GM21723 (cell line): ENCODE results near the gene FGD3.

ENCODE experiments used
- ATAC-seq: cut with Tn5 transposase; IDR thresholded peaks from one replicate; pipeline ENCODE4 v1.9.1; 2021; ENCODE audit warnings: mild to moderate bottlenecking, moderate library complexity; ENCODE audit not compliant: unreplicated experiment

Gene FGD3

DNA sequence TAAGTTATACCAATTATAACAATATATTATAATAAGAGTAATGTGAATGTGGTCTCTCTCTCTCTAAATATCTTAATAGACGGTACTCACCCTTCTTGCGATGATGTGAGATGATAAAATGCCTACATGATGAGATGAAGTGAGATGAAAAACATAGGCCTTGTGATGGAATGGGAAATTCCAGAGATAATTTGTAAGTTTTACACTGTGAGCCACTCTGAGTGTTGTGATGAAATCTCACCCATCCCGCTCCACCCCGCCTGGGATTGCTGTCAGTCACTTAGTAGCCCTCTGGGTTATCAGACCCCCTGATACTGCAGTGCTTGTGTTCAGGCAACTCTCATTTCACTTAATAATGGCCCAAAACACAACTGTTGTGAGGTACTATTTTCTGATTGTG lies 121.6 kb downstream of the FGD3 start:
- ATAC-seq, result no peak

DNA sequence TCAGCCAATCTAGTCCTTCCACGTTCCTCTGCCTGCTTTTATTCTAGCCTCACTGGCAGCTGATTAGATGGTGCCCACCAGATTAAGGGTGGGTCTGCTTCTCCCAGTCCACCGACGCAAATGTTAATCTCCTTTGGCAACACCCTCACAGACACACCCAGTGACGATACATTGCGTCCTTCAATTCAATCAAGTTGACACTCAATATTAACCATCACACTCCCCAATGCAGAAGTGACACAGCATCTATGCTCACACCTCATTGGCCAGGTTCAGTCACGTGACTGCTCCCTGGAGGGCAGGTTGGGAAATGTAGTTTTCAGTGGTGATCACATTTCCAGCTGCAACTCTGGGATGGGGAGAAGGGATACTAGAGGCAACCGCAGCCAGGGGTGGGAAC lies 124.1 kb downstream of the FGD3 start:
- ATAC-seq, result no peak

DNA sequence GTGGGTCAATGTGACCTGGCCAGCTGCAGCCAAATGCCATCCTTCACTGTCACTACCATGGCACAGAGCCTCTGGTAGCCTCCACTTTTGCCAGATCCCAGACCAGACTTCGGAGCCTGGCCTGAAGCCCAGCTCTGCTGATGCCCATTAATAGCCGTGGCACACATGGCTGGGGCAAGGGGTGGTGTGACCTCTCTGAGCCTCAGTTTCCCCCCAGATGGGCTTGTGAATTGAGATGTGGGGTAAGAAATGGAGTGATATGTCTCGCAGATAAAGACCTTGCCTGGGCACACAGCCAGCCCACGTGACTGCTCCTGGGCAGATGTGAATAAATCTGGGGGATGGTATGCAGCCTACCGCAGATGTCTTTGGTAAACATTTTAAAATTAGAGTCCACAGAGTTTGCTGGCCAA lies 125.1 kb downstream of the FGD3 start:
- ATAC-seq, result no peak

DNA sequence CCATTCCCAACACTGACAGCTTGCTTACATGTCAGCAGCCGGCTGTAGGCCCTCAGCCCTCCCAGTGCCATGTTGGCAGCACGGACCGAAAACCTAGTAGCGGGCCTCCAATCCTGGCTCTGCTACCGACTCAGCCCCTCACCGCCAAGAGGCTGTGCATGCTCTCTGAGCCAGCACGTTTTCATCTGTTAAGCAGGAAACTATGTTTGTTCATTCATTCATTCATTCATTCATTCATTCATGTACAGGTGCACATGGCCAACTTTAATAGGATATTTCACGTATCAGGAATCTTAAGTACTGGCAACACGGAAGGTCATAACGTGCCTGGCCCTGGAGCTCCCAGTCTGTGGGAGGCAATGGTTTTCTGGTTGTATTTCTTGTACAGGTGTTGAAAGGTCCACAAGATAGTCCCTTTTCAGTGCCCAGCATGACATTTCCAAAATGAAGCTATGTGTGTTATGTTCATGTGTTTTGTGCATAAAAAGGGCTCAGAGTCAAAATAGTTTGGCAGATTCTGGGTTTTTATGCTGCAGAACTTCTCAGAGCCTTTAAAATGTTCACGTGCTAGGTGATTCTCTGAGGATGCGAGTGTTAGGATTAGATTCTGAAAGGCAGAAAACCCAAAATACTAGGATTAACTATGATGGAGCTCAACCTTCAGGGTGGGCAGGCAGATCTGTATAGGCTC lies 128.9 kb downstream of the FGD3 start:
- ATAC-seq, result no peak

DNA sequence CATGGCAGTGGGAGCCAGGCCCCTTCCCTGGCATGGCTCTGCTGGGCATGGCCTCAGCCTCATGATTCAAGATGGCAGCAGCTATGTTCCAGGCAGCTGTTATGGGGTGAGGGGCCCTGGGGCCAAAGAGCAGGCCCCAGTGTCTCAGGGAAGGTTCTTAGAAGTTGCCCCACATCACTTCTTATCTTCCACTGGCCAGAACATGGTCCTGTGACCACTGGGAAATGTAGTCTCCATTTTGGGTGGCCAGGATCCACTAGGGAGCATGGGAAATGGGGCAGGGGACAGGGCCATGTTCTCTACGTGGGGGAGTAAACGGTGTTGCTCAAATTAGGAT lies 129.4 kb downstream of the FGD3 start:
- no peak for ATAC-seq

DNA sequence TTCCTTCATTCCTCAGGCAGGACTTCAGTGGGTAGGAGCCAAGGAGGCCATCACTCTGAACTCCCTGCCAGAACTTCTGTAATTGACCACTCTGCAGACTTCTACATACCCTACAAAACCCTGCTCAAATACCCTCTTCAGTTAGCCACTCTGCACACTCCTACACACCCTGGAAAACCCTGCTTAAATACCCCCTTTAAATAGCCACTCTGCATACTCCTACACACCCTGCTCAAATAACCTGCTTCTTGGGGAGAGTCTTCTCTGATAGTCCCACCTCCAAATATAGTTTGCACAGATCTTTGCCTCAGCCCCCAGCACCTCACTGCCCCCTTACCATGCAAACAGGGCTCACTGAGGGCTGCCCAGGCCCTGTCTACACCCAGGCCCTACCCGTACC lies 130.0 kb downstream of the FGD3 start:
- no peak for ATAC-seq

DNA sequence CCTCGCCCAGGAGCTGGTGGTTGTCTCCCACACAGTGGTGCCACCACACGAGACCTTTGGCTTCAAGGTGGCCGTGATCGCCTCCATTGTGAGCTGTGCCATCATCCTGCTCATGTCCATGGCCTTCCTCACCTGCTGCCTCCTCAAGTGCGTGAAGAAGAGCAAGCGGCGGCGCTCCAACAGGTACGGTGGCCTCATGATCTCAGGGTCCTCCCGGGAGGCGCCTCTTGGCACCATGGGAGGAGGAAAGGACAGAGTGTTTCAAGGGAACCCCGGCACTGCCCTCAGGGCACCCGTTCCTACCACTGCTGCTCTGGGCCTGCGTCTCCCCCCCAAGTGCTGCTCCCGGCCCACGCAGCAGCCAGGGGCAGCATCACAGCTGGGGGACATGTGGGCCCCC lies 130.5 kb downstream of the FGD3 start:
- no peak for ATAC-seq

DNA sequence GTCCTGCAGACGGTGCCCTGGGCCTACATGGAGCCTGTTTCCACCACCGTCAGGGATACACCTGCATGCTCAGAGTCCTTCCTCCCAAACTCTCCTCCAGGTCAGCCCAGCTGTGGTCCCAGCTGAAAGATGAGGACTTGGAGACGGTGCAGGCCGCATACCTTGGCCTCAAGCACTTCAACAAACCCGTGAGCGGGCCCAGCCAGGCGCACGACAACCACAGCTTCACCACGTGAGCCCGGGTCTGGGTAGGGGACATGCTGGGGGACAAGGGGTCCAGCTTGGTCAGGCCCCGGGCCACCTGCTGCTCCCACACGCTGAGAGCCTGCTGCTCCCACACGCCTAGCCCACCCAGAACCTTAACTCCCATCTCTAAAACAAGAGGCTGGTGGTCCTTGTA lies 132.0 kb downstream of the FGD3 start:
- no peak for ATAC-seq

DNA sequence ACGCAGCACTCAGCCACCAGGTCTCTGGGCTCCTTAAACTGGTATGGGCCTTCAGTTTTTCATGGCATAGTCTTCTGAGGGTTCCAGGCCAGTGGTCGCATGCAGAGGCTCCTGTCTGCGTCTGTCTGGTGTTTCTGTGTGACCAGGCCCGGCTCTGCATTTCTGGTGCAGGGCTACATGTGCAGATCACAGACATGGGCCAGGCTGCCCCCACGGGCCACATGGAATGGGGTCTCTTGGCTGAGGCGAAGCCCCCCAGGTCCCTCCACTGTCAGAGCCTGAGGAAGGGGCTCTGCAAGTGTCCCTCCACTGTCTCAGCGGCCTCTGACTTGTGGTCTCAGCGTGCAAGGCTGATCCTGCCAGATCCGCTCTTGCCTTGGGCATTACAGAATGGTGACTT lies 133.1 kb downstream of the FGD3 start:
- ATAC-seq, result no peak

DNA sequence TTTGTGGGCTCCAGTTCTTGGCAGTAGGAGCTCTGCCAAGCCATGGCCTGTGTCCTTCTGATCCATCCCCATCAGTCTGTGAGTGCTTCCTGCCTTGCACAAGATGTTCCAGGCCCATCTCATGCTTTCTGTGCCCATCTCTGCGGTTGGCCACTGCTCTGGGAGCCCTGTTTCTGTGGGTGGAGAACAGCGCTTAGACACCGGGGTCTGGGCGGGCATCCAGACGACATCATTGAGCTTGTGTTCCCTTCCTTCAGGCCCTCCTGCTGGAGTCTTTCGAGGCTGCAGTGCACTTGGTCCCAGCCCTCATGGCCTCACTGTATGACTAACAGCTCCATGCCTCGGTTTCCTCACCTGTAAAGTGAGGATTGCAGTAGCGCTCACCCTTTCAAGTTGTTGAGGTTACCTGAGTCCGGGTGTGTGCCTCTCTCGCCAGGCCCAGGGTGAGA lies 133.8 kb downstream of the FGD3 start:
- no peak for ATAC-seq

DNA sequence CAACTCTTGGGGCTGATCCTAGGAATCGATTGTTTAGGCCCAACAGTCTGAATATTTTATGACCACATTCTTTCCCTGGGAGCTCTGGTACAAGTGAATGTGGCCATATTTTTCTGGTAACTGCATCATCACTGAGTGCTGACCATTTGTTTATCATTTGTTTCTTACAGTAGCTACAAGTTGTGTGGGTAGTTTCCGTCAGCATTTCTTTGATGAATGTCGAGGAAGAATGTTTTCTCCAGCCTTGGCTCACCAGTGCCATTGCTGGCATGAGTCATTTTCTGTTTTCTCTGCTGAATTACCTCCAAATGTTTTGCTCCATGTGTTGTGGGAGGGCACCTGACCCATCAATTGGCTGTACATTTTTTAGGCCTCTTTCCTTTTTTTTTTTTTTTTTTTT lies 134.6 kb downstream of the FGD3 start:
- no peak for ATAC-seq

DNA sequence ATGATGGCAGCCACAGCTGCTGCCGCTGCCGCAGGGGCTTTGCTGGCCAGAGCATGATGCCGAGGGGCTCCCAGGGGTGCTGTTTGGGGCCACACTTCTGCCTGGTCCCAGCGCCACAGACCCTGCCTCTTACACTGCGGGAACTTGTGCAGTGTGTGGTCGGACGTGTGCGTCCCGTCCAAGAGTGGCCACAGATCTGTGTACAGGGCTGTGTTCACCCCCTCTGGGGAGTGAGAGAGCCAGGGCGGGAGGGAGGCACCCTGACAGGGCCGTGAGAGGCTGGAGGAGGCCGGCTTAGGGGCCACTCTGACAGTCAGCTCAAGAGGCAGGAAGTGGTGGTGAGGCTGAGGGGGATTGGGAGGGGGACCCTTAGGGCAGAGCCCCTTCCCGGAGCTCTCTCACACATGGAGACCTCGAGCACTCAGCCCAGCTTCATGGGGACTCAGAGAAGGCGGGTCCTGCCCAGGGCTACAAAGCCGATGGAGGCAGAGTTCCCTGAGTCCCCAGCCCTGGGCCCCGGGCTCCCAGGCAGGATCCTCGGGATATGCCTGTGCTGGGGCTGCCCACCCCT lies 135.6 kb downstream of the FGD3 start:
- no peak for ATAC-seq

DNA sequence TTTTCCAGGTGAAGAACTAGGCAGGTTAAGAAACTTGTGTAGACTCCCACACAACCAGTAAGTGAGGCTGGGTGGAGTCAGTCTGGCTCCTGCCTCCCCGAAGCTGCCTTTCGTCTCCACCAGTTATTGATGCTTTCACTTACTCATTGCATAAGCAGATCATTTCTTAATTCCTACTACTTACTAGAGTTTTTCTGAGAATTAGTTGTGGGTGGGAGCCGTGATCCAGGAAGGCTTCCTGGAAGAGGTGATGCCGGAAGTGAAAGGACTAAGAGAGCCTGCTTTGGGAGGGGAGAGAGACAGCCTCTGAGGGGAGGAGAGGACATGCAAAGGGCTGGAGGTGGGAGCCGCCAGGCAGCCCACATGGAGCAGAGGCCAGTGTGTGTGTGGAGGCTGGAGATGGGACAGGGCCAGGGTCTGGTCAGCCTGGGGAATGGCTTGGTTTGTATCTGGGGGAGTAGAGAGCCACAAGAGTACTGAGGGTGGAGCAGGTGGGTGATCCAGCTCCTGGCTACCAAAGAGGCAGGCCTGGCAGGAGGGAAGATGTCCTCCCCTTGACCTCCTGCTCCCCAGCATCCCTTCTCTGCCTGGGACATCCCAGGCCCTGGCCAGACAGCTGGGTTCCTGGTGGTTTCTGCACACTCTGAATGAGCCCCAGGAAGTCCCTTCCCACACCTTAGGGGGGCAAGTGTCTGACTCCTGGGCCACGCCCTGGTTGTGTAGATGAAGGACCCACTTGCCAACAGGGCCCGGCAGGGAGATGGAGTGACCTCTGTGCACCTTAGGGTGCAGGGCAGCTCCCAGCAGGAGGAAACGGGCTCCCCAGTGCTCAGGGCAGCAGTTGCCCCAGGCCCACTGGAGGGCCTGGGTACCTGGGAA lies 136.5 kb downstream of the FGD3 start:
- ATAC-seq, result no peak

DNA sequence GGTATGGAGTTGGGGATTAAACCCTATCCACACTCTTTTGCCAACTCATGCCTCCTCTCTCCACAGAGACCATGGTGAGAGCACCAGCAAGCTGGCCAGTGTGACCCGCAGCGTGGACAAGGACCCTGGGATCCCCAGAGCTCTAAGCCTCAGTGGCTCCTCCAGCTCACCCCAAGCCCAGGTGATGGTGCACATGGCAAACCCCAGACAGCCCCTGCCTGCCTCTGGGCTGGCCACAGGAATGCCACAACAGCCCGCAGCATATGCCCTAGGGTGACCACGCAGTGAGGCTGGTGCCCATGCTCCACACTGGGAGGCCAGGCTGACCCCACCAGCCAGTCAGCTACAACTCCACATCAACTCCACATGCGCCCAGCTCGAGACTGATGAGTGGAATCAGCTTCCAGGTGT lies 137.2 kb downstream of the FGD3 start:
- no peak for ATAC-seq

DNA sequence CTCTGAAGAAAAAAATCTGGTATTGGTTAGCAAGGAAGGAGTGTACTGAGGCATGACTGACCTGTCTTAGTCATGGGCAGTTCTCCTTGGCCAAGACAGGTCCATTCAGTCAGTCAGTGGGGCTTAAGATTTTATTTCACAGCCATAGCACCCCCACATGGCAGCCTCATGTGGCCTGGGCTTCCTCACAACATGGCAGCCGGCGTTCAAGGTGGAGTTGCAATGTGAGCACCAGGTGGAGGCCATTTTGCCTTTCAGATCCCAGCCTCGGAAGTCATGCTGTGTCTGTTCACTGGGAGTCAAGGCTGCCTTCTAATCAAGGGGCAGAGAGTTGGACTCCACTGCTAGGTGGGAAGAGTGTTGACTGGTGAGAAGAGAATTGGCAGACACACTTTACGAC lies 138.4 kb downstream of the FGD3 start:
- ATAC-seq, result no peak
